Prostate gland (tissue), 2 donors: Measurements from ENCODE around the gene KLK11.

Experiments
- POLR2A ChIP-seq: fragments of 450-650 bp; IDR thresholded peaks from one replicate; pipeline ENCODE4 v1.6.1; 2016; ENCODE audit warnings: antibody characterized with exemption, mild to moderate bottlenecking
- POLR2AphosphoS5 ChIP-seq: sonication (generic); formaldehyde crosslinking; IDR thresholded peaks from one replicate; pipeline ENCODE4 v1.6.1; 2017; ENCODE audit warnings: antibody characterized with exemption
- TF ChIP-seq, protein P1 (sequence below), 4 experiments: fragments of 200-600 bp in 2 of 4; fragments of 450-650 bp in 2 of 4; sonication (generic) in 2 of 4; IDR thresholded peaks; 1 replicate in 3 of 4; 2 replicates in 1 of 4; pipeline ENCODE4 v1.5.1; 2016 to 2019; ENCODE audit warnings: antibody characterized with exemption in 4 of 4, mild to moderate bottlenecking in 2 of 4, moderate library complexity in 2 of 4

DNA sequence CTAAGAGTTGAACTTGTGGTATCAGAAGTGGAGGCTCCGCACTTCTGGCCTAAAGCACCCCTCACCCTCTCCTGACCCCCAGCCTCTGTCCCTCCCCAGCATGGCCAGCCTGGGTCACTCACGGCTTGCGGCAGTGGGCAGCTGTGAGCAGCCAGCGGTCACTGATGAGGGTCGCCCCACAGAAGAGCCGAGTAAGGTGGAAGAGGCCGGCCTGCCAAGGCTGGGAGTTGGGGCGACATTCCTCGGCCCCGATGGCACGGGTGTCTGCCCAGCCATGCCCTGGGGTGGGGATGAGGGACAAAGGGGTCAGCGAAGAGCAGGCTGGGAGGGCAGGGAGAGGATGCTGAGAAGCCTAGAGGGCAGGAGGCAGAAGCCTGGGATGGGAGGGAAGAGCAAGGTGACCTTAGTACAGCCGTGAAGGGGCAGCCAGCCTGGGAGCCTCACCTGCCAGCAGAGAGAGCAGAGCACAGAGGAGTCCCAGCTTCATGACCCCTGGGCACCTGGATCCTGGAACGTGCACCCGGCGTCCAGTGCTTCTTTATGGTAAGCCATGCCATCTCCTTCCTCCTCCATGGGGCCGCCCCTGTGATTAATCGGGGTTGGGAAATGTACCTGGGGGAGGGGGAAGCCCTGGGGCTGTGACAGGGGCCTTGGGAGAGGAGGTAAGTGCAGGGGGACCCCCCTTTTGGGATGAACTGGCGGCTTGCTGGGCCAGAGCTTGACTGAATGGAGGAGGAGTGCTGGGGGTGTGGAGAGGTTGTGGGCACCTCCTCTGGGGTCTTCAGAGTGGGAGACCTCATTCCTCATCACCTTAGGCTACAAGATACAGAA lies 17.1 kb downstream of the KLK11 start:
- no peak for TF ChIP-seq POLR2A
- TF ChIP-seq POLR2AphosphoS5: no peak
- TF ChIP-seq, protein P1, sequence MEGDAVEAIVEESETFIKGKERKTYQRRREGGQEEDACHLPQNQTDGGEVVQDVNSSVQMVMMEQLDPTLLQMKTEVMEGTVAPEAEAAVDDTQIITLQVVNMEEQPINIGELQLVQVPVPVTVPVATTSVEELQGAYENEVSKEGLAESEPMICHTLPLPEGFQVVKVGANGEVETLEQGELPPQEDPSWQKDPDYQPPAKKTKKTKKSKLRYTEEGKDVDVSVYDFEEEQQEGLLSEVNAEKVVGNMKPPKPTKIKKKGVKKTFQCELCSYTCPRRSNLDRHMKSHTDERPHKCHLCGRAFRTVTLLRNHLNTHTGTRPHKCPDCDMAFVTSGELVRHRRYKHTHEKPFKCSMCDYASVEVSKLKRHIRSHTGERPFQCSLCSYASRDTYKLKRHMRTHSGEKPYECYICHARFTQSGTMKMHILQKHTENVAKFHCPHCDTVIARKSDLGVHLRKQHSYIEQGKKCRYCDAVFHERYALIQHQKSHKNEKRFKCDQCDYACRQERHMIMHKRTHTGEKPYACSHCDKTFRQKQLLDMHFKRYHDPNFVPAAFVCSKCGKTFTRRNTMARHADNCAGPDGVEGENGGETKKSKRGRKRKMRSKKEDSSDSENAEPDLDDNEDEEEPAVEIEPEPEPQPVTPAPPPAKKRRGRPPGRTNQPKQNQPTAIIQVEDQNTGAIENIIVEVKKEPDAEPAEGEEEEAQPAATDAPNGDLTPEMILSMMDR (IDR thresholded peaks at IDR 0.05): no peak
